IPS-15b (cell line): ENCODE data around the gene EHF.

Experiments
- H3K27me3 ChIP-seq: one replicate; pipeline ENCODE4 v1.6.1; 2013; ENCODE audit warnings: low read length; ENCODE audit not compliant: control insufficient read depth, insufficient read depth
- H3K36me3 ChIP-seq: one replicate; pipeline ENCODE4 v1.6.1; 2013; ENCODE audit warnings: low read length; ENCODE audit not compliant: control insufficient read depth, insufficient read depth
- H3K4me1 ChIP-seq: one replicate; pipeline ENCODE4 v1.6.1; 2013; ENCODE audit warnings: mild to moderate bottlenecking, low read length; ENCODE audit not compliant: control insufficient read depth, insufficient read depth
- H3K4me3 ChIP-seq: one replicate; pipeline ENCODE4 v1.5.1; 2013; ENCODE audit warnings: low read depth, low read length
- H3K9ac ChIP-seq: one replicate; pipeline ENCODE4 v1.6.1; 2013; ENCODE audit warnings: low read depth, mild to moderate bottlenecking, low read length
- H3K9me3 ChIP-seq: one replicate; pipeline ENCODE4 v1.6.1; 2013; ENCODE audit warnings: mild to moderate bottlenecking, low read length; ENCODE audit not compliant: control insufficient read depth, insufficient read depth

EHF gene

GRCh38 chr11:34649597-34649996 lies 28.7 kb downstream of the EHF start:
- Histone ChIP-seq H3K9ac (no peak overlapping the region), H3K9me3 (no peaks in the 10 kb centered on the region), H3K27me3 (no peaks in the 10 kb centered on the region), H3K36me3 (no peaks in the 10 kb centered on the region), H3K4me3 (no peak overlapping the region), H3K4me1 (no peaks in the 10 kb centered on the region)

- Histone ChIP-seq H3K9ac (no peak overlapping the region), H3K4me1 (no peaks in the 10 kb centered on the region)
Observed at GRCh38 chr11:34650528-34650927, 29.6 kb downstream of the EHF start.

GRCh38 chr11:34651551-34651950 lies 30.7 kb downstream of the EHF start:
- Histone ChIP-seq H3K4me1 (no peaks in the 10 kb centered on the region), H3K9ac (no peak overlapping the region), H3K36me3 (no peaks in the 10 kb centered on the region), H3K4me3 (no peak overlapping the region), H3K27me3 (no peaks in the 10 kb centered on the region), H3K9me3 (no peaks in the 10 kb centered on the region)

More at GRCh38 chr11:34650528-34650927, 29.6 kb downstream of the EHF start:
- Histone ChIP-seq H3K36me3 (no peaks in the 10 kb centered on the region), H3K4me3 (no peak overlapping the region), H3K27me3 (no peaks in the 10 kb centered on the region), H3K9me3 (no peaks in the 10 kb centered on the region)

GRCh38 chr11:34652191-34652973 lies 31.5 kb downstream of the EHF start:
- no peaks in the 10 kb centered on the region for H3K4me1 ChIP-seq

GRCh38 chr11:34653031-34653430 lies 32.1 kb downstream of the EHF start:
- no peaks in the 10 kb centered on the region for H3K9me3 ChIP-seq
- H3K9ac ChIP-seq: no peak overlapping the region
- H3K36me3 ChIP-seq: no peaks in the 10 kb centered on the region
- H3K27me3 ChIP-seq: no peaks in the 10 kb centered on the region
- no peaks in the 10 kb centered on the region for H3K4me1 ChIP-seq
- no peak overlapping the region for H3K4me3 ChIP-seq

More at GRCh38 chr11:34652191-34652973, 31.5 kb downstream of the EHF start:
- Histone ChIP-seq H3K27me3 (no peaks in the 10 kb centered on the region), H3K4me3 (no peak overlapping the region), H3K9ac (no peak overlapping the region), H3K9me3 (no peaks in the 10 kb centered on the region), H3K36me3 (no peaks in the 10 kb centered on the region)

- Histone ChIP-seq H3K36me3 (no peaks in the 10 kb centered on the region), H3K9ac (no peak overlapping the region), H3K9me3 (no peaks in the 10 kb centered on the region), H3K4me3 (no peak overlapping the region), H3K27me3 (no peaks in the 10 kb centered on the region), H3K4me1 (no peaks in the 10 kb centered on the region)
Observed at GRCh38 chr11:34653851-34654482, 33.1 kb downstream of the EHF start.

GRCh38 chr11:34654483-34655334 lies 33.8 kb downstream of the EHF start:
- no peaks in the 10 kb centered on the region for H3K4me1 ChIP-seq
- H3K9ac ChIP-seq: no peak overlapping the region
- no peaks in the 10 kb centered on the region for H3K9me3 ChIP-seq
- H3K27me3 ChIP-seq: no peaks in the 10 kb centered on the region
- no peaks in the 10 kb centered on the region for H3K36me3 ChIP-seq
- H3K4me3 ChIP-seq: no peak overlapping the region

GRCh38 chr11:34655335-34656008 lies 34.6 kb downstream of the EHF start:
- Histone ChIP-seq H3K27me3 (no peaks in the 10 kb centered on the region), H3K9ac (no peak overlapping the region), H3K4me3 (no peak overlapping the region), H3K36me3 (no peaks in the 10 kb centered on the region), H3K4me1 (peaks cover 3% of the 10 kb centered on the region), H3K9me3 (no peaks in the 10 kb centered on the region)

GRCh38 chr11:34656062-34656720 lies 35.3 kb downstream of the EHF start:
- no peak overlapping the region for H3K4me3 ChIP-seq
- H3K36me3 ChIP-seq: no peaks in the 10 kb centered on the region
- no peak overlapping the region for H3K9ac ChIP-seq
- H3K9me3 ChIP-seq: no peaks in the 10 kb centered on the region
- peaks cover 3% of the 10 kb centered on the region for H3K4me1 ChIP-seq
- no peaks in the 10 kb centered on the region for H3K27me3 ChIP-seq

GRCh38 chr11:34658071-34659015 lies 37.5 kb downstream of the EHF start:
- Histone ChIP-seq H3K9ac (no peak overlapping the region), H3K27me3 (no peaks in the 10 kb centered on the region), H3K36me3 (no peaks in the 10 kb centered on the region), H3K9me3 (no peaks in the 10 kb centered on the region), H3K4me3 (no peak overlapping the region), H3K4me1 (peaks cover 3% of the 10 kb centered on the region)
